ENCODE measurements around the gene IL1F10.

DNA sequence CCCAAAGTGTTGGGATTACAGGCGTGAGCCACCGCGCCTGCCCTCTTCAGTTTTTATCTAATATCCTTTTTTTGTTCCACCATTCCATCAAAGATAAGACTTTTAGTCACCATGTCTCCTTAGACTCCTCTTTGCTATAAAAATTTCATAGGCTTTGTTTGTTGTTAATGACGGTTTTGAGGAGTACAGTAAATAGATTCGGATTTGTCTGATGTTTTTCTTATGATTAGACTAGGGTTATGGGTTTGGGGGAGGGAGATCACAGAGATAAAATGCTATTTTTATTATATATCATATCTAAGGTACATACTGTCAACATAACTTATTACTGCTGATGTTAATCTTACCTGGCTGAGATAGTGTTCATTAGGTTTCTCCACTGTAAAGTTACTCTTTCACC, 21.3 kb upstream of the IL1F10 start:
- TF ChIP-seq, protein P1, sequence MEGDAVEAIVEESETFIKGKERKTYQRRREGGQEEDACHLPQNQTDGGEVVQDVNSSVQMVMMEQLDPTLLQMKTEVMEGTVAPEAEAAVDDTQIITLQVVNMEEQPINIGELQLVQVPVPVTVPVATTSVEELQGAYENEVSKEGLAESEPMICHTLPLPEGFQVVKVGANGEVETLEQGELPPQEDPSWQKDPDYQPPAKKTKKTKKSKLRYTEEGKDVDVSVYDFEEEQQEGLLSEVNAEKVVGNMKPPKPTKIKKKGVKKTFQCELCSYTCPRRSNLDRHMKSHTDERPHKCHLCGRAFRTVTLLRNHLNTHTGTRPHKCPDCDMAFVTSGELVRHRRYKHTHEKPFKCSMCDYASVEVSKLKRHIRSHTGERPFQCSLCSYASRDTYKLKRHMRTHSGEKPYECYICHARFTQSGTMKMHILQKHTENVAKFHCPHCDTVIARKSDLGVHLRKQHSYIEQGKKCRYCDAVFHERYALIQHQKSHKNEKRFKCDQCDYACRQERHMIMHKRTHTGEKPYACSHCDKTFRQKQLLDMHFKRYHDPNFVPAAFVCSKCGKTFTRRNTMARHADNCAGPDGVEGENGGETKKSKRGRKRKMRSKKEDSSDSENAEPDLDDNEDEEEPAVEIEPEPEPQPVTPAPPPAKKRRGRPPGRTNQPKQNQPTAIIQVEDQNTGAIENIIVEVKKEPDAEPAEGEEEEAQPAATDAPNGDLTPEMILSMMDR (IDR thresholded peaks at IDR 0.05; ENCODE audit: low read depth, low read length, missing input control): no peak
- TF ChIP-seq MAX (IDR thresholded peaks at IDR 0.05): no peak
- no peak for TF ChIP-seq NR2F2 (IDR thresholded peaks at IDR 0.05)
- TF ChIP-seq RAD21 (IDR thresholded peaks at IDR 0.05): no peak
- TF ChIP-seq GABPA (IDR thresholded peaks at IDR 0.05 in 1 of 2, conservative IDR thresholded peaks at IDR 0.05 in 1 of 2): no peak
- TF ChIP-seq SP1 (IDR thresholded peaks at IDR 0.05): no peak

All from liver (tissue), 3 donors.